HepG2 (cell line): ENCODE results near the gene TNFAIP1.

Experiments
- AGO2 ChIP-seq: fragments of 200-400 bp; formaldehyde crosslinking; optimal IDR thresholded peaks from 2 replicates; pipeline ENCODE3; 2017; ENCODE audit warnings: mild to moderate bottlenecking, low read depth, low read length, moderate library complexity
- CTCF ChIP-seq: sonication (generic); formaldehyde crosslinking; IDR thresholded peaks from 2 replicates; pipeline ENCODE4 v1.5.0; 2020; ENCODE audit warnings: mild to moderate bottlenecking, missing genetic modification reagents, moderate library complexity
- SALL1 ChIP-seq: sonication (generic); formaldehyde crosslinking; IDR thresholded peaks from 2 replicates; pipeline ENCODE4 v1.8.0; 2022; ENCODE audit warnings: mild to moderate bottlenecking, missing genetic modification reagents
- ZBTB49 ChIP-seq: sonication (generic); formaldehyde crosslinking; IDR thresholded peaks from 2 replicates; pipeline ENCODE4 v1.4.0; 2020; ENCODE audit warnings: missing genetic modification reagents, borderline replicate concordance
- ZNF253 ChIP-seq: sonication (generic); formaldehyde crosslinking; IDR thresholded peaks from 2 replicates; pipeline ENCODE4 v1.8.0; 2022; ENCODE audit warnings: mild to moderate bottlenecking, missing genetic modification reagents, borderline replicate concordance
- ZNF317 ChIP-seq: sonication (generic); formaldehyde crosslinking; IDR thresholded peaks from 2 replicates; pipeline ENCODE4 v1.5.0; 2020; ENCODE audit warnings: mild to moderate bottlenecking, missing genetic modification reagents

GRCh38 chr17:28391401-28391800 lies 55.8 kb downstream of the TNFAIP1 start:
- no peak for TF ChIP-seq AGO2
- TF ChIP-seq ZNF317: no peak
- no peak for TF ChIP-seq ZNF253 (CRISPR knock-in tag)
- no peak for TF ChIP-seq SALL1
- TF ChIP-seq CTCF: no peak
- TF ChIP-seq ZBTB49 (CRISPR knock-in tag): no peak
